GM12801 (cell line): ENCODE results near the gene IRX3.

Experiments
- TF ChIP-seq, protein P1 (sequence below): IDR thresholded peaks from one replicate; pipeline ENCODE4 v1.5.1; 2011; ENCODE audit warnings: control low read depth; ENCODE audit not compliant: insufficient read length; ENCODE audit errors: extremely low read depth

Gene IRX3

DNA sequence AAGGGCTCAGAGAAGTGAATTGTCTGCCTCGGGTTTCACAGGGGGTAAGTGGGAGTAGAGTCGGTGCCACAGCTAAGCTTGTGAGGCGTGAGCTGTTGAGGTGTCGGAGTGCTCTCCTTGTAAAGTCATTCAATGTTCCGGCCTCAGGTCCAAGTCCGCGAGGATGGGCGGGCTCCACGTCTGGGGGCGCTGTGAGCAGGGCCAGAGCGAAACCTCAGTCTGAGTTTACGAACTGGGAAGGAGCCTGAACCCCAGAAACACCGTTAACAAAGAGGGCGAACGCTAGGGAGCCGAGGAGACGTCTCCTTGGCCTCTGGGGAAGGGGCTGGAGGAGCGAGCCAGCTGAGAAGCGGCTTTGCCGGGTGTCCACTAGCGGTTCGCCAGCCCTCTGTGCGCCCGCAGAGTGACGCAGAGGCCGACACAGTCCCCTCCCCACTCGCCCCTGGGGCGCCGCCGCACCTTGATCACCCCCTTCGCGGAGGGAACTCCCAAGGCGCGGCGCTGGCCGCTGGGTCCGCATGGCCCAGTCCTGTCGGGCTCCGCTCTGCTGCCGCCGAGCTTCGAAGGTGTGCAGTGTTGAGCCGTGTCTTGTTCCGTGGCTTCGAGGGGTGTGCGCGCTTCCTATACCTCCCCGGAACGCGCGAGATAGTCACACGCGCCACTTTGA is 4.9 kb downstream of the IRX3 start:
- TF ChIP-seq, protein P1, sequence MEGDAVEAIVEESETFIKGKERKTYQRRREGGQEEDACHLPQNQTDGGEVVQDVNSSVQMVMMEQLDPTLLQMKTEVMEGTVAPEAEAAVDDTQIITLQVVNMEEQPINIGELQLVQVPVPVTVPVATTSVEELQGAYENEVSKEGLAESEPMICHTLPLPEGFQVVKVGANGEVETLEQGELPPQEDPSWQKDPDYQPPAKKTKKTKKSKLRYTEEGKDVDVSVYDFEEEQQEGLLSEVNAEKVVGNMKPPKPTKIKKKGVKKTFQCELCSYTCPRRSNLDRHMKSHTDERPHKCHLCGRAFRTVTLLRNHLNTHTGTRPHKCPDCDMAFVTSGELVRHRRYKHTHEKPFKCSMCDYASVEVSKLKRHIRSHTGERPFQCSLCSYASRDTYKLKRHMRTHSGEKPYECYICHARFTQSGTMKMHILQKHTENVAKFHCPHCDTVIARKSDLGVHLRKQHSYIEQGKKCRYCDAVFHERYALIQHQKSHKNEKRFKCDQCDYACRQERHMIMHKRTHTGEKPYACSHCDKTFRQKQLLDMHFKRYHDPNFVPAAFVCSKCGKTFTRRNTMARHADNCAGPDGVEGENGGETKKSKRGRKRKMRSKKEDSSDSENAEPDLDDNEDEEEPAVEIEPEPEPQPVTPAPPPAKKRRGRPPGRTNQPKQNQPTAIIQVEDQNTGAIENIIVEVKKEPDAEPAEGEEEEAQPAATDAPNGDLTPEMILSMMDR = no peak

DNA sequence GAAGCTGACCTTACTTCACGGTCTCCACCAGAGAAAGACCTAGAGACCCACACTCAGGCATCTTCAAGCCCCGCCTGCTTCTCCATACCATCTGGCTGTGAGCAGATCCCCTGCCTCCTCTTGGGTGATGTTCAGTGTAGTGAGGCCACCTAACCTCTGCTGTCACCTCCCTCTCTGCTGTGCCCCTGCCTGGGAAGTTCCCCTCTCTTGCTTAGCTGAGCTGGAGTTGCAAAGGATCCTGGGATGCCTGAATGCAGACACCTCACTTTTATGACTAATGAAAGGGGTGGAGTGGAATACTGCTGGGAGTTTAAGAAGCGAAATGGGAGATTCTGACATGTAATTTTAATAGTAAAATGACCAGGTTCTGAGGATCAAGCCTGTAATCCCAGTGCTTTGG is 5.8 kb downstream of the IRX3 start:
- TF ChIP-seq, protein P1 = no peak

DNA sequence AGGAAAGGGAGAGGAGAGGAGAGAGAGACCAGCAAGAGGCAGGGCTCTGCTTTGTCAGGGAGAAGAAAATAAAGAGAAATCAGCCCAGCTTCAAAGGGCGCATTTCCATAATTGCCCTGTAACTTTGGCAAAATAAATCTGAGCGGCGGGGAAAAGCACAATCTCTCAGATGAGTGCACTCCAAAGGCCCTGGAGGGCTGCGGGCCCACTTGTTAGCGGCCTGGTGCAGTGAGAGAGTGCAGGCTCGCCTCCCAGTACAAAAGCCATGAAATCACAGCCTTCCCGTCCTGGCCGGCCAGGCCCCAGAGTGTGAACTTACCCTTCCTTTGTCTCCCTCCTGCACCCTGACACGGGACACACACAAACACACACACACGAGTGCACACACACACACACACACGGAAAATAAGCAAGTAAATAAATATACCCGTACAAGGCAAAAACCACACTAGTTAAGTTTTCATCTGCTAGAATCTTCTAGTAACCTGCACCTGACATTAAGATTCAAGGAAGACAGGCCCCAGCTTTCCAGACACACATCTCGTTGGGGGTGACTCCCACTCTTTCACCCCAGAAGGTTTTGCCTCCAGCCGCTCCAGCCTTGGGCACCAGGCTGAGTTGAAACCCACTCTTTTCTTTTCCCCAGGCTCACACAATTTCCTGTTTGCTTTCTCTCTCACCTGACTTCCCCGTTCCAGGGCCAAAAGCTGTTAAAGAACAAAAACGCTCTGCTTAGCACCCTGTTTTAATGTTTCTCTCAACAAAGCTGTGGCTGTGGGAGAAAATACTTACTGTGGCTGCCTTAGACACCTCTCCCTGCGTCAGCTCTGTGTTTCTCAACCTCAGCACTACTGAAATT is 8.5 kb downstream of the IRX3 start:
- TF ChIP-seq, protein P1 = no peak

DNA sequence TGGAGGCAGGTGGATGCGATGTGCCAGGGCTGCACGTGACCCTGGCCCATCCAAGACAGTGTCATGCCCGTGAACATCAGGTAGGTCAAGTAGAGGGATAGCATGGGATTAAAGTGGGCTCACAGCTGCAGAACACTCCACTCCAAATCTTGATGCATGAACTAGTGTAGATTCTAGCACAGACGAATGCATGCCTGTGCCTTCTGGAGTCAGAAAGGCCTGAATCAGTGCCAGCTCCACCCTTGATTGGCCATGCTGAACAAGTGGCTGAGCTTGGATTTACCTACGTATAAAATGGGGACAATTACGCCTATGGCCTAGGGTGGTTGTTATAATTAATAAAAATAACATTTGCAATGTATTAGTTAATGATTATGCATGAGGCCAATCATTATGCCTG is 10.6 kb downstream of the IRX3 start:
- TF ChIP-seq, protein P1 = no peak

DNA sequence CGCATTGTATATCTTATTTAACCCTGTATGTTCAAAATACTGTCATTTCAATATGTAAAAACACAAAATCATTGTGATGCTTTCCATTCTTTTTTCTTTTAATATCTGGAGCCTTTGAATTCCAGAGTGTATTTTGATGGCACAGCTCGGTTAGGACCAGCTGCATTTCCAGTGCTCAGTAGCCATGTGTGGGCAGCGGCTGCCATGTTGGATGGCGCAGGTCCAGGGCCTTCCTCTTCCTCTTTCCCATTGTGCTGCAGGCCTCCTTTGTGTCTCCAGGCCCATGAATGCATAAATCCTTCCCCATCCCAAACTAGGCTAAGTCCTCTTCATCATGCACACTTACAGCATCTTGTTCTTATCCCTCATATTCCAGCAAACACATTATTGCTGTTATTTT is 13.0 kb downstream of the IRX3 start:
- TF ChIP-seq, protein P1 = no peak

DNA sequence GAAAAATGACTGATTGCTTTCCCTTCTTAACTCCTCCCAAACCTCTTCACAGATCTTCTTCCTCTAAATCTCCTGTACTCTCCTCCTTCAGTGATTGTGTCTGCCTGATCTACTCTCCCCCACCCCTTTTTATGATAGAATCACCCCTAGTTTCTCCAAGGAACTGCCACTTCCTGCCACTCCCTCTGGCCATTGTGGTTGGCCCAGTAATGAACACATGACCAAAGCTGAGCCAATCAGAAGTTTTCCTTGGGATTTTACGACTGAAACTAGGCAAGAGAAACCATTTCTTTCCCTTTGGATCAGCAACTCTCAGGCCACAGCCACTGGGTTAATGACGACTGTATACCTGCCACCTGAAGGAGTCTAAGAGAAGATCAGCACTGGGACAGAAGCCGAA is 15.9 kb downstream of the IRX3 start:
- TF ChIP-seq, protein P1 = no peak

DNA sequence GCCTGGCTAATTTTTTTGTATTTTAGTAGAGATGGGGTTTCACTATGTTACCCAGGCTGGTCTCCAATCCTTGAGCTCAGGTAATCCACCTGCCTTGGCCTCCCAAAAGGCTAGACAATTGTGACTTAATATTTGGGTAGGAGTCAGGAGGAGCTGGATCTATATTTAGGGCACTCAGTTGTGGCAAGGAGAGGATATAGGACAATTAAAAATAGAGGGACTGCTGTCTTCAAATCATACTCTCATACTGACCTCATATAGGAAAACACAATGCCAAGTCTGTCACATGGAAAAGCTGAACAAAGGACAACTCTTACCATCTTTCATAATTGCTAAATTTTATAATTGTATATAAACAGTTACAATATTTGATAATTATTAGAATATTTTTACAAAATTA is 17.1 kb downstream of the IRX3 start:
- TF ChIP-seq, protein P1 = no peak
